Fibroblast of skin of right quadriceps (primary cell): ENCODE data around the gene DSTYK.
A peak's percentile ranks its signal among the peaks of the same experiment; 100 is the strongest.
"Not testable (repeated sequence)": the region's sequence is repeated elsewhere in the genome, so short reads cannot be mapped to it uniquely, and the experiment has no call there.

ENCODE experiments used
- DNase-seq: peaks from one replicate; pipeline ENCODE4 v3.0.0-alpha.2; 2013

DSTYK gene

GRCh38 chr1:205171369-205171768 lies 40.1 kb downstream of the DSTYK start:
- no peak for DNase-seq

- DNase-seq = no peak
These were observed 40.8 kb downstream of the DSTYK start for GRCh38 chr1:205170532-205171269.

- DNase-seq = no peak
These were observed 42.3 kb downstream of the DSTYK start for GRCh38 chr1:205169248-205169647.

GRCh38 chr1:205168291-205168690 lies 43.2 kb downstream of the DSTYK start:
- peak; percentile 45 for DNase-seq

- no peak for DNase-seq
These were observed 49.2 kb downstream of the DSTYK start for GRCh38 chr1:205162301-205162700.

GRCh38 chr1:205161076-205161475 lies 50.4 kb downstream of the DSTYK start:
- DNase-seq = no peak

- DNase-seq = no peak
These were observed 53.4 kb downstream of the DSTYK start for GRCh38 chr1:205158048-205158616.

- not testable (repeated sequence) for DNase-seq
These were observed 55.7 kb downstream of the DSTYK start for GRCh38 chr1:205155665-205156377.

- DNase-seq = no peak
These were observed 59.0 kb downstream of the DSTYK start for GRCh38 chr1:205152505-205152904.

- no peak for DNase-seq
These were observed 60.7 kb downstream of the DSTYK start for GRCh38 chr1:205150651-205151428.

GRCh38 chr1:205147191-205147835 lies 64.2 kb downstream of the DSTYK start:
- peak; percentile 86 for DNase-seq

- DNase-seq = peak; percentile 70
These were observed 66.8 kb downstream of the DSTYK start for GRCh38 chr1:205144751-205145150.

GRCh38 chr1:205144046-205144720 lies 67.3 kb downstream of the DSTYK start:
- DNase-seq = no peak

- DNase-seq = no peak
These were observed 69.4 kb downstream of the DSTYK start for GRCh38 chr1:205142102-205142469.

- DNase-seq = peak; percentile 74
These were observed 70.0 kb downstream of the DSTYK start for GRCh38 chr1:205141236-205142101.

- DNase-seq = no peak
These were observed 71.4 kb downstream of the DSTYK start for GRCh38 chr1:205140113-205140512.

- no peak for DNase-seq
These were observed 73.6 kb downstream of the DSTYK start for GRCh38 chr1:205137901-205138300.

GRCh38 chr1:205133287-205133686 lies 78.2 kb downstream of the DSTYK start:
- DNase-seq = no peak

GRCh38 chr1:205129447-205130029 lies 82.0 kb downstream of the DSTYK start:
- no peak for DNase-seq

GRCh38 chr1:205128050-205128449 lies 83.5 kb downstream of the DSTYK start:
- no peak for DNase-seq

- no peak for DNase-seq
These were observed 83.9 kb downstream of the DSTYK start for GRCh38 chr1:205127646-205128045.
